HepG2 (cell line): ENCODE results near the gene ZFHX3. TPM values are rescaled to one million over a fixed set of nuclear protein-coding genes. Genes with fewer than 3 reads are reported as not detected.

ENCODE experiments used
- ATAC-seq: fragments of 200-7000 bp; cut with Tn5 transposase; 3 replicates; pipeline ENCODE4 v1.9.1; 2020; ENCODE audit warnings: mild to moderate bottlenecking, moderate library complexity
- BruUV-seq: library from RNA; stranded (reverse); fragments of 400-500 nt; replicated peaks from 2 replicates; lab custom pipeline; 2021; lab: Mats Ljungman, UMichigan
- CTCF ChIA-PET: fragments of 300-600 bp; formaldehyde crosslinking; extraction: SDS; loops from one replicate; lab custom pipeline; 2021; ENCODE audit warnings: low total read pairs, inconsistent platforms, low intra/inter-chr PET ratio; lab: Yijun Ruan, JAX
- POLR2A ChIA-PET: fragments of 350-600 bp; sonication (Branson Sonifier 250); formaldehyde crosslinking; loops from one replicate; lab custom pipeline; 2020; ENCODE audit warnings: antibody characterized with exemption, inconsistent platforms; lab: Yijun Ruan, JAX
- DNase-seq: peaks from one replicate; pipeline ENCODE4 v3.0.0-alpha.2; 2015; ENCODE audit warnings: low spot score
- FAIRE-seq: peaks from 3 replicates; lab custom pipeline; 2011; peaks lifted over from hg19 to GRCh38; lab: Jason Lieb, UNC
- H2AFZ ChIP-seq: one replicate; pipeline ENCODE4 v1.6.1; 2011; ENCODE audit warnings: low read length, inconsistent platforms
- H3K27ac ChIP-seq: fragments of 300-600 bp; 3 replicates; pipeline ENCODE4 v1.8.0; 2011; ENCODE audit warnings: mixed run types, mild to moderate bottlenecking, mixed read lengths, low read length, inconsistent platforms; ENCODE audit not compliant: insufficient read depth; ENCODE audit errors: extremely low read length
- H3K27me3 ChIP-seq, 2 experiments: fragments of 200-600 bp in 1 of 2; 2 replicates in 1 of 2; 3 replicates in 1 of 2; pipeline versions ENCODE4 v1.6.0 to v1.8.0; 2011; ENCODE audit warnings: low read length in 2 of 2, mild to moderate bottlenecking in 2 of 2, moderate library complexity in 2 of 2, inconsistent platforms in 1 of 2; ENCODE audit not compliant: insufficient read depth in 2 of 2, control insufficient read depth in 1 of 2
- H3K36me3 ChIP-seq, 2 experiments: fragments of 200-600 bp in 1 of 2; replicated peaks in 1 of 2; 2 replicates in 1 of 2; 3 replicates in 1 of 2; pipeline versions ENCODE4 v1.5.1 to v1.8.0; 2011; ENCODE audit warnings: low read length in 2 of 2, inconsistent platforms in 1 of 2; ENCODE audit not compliant: insufficient read depth in 2 of 2, control insufficient read depth in 1 of 2
- H3K4me1 ChIP-seq: 2 replicates; pipeline ENCODE4 v1.5.1; 2012; ENCODE audit warnings: low read length, inconsistent platforms; ENCODE audit not compliant: insufficient read depth
- H3K4me2 ChIP-seq: 2 replicates; pipeline ENCODE4 v1.6.0; 2011; ENCODE audit warnings: low read depth, low read length, inconsistent platforms
- H3K4me3 ChIP-seq, 3 experiments: fragments of 200-600 bp in 1 of 3; sonication (generic), shearing (Covaris generic) in 1 of 3; replicated peaks in 1 of 3; 2 replicates each; pipeline ENCODE4 v1.5.1; 2011 to 2016; ENCODE audit warnings: low read length in 3 of 3, inconsistent platforms in 2 of 3, low read depth in 2 of 3, mild to moderate bottlenecking in 2 of 3, control low read depth in 1 of 3, mixed read lengths in 1 of 3; ENCODE audit not compliant: insufficient read depth in 1 of 3
- H3K79me2 ChIP-seq: one replicate; pipeline ENCODE4 v1.6.1; 2011; ENCODE audit warnings: low read length, inconsistent platforms; ENCODE audit not compliant: insufficient read depth
- H3K9ac ChIP-seq: 2 replicates; pipeline ENCODE4 v1.6.0; 2011; ENCODE audit warnings: mild to moderate bottlenecking, low read depth, low read length, inconsistent platforms; ENCODE audit not compliant: insufficient read depth
- H3K9me3 ChIP-seq: 2 replicates; pipeline ENCODE4 v1.5.1; 2012; ENCODE audit warnings: mild to moderate bottlenecking, low read length
- H4K20me1 ChIP-seq: 2 replicates; pipeline ENCODE4 v1.6.0; 2011; ENCODE audit warnings: inconsistent platforms, mild to moderate bottlenecking, low read length, moderate library complexity; ENCODE audit not compliant: insufficient read depth
- ELF3 ChIP-seq: IDR thresholded peaks from 2 replicates; pipeline ENCODE4 v1.6.1; 2016; ENCODE audit warnings: missing genetic modification reagents, missing compliant biosample characterization
- EZH2 ChIP-seq: conservative IDR thresholded peaks from 2 replicates; pipeline ENCODE4 v1.6.1; 2012; ENCODE audit warnings: mild to moderate bottlenecking, low read depth, low read length, moderate library complexity
- GABPB1 ChIP-seq: IDR thresholded peaks from 2 replicates; pipeline ENCODE4 v1.6.1; 2016; ENCODE audit warnings: mild to moderate bottlenecking, missing genetic modification reagents, moderate library complexity, missing compliant biosample characterization
- HHEX ChIP-seq: IDR thresholded peaks from 2 replicates; pipeline ENCODE4 v1.6.1; 2016; ENCODE audit warnings: control low read depth
- XRCC5 ChIP-seq: fragments of 200-400 bp; formaldehyde crosslinking; optimal IDR thresholded peaks from 2 replicates; pipeline ENCODE3; 2017; ENCODE audit warnings: mild to moderate bottlenecking, low read length
- ZBTB38 ChIP-seq: sonication (generic); formaldehyde crosslinking; IDR thresholded peaks from 2 replicates; pipeline ENCODE4 v1.5.1; 2020; ENCODE audit warnings: mild to moderate bottlenecking, missing genetic modification reagents
- ZNF589 ChIP-seq: sonication (generic); formaldehyde crosslinking; conservative IDR thresholded peaks from 2 replicates; pipeline ENCODE4 v1.8.0; 2022; ENCODE audit warnings: mild to moderate bottlenecking, moderate library complexity, missing genetic modification reagents
- WGBS: methylation state at CpG from one replicate; pipeline ENCODE4 v1.1.6; 2017; ENCODE audit warnings: low lambda C conversion rate; 5-methylcytosine and 5-hydroxymethylcytosine counted together
- in situ Hi-C: cut with HindIII; loops from 2 replicates; pipeline ENCODE4 v1.10.0; 2017; ENCODE audit warnings: low pct_unique_long_range_greater_than_20kb; ENCODE audit not compliant: extremely low pct_ligation_motif_present
- intact Hi-C: fragments of 100-400 bp; cut with micrococcal nuclease; formaldehyde crosslinking; loops from one replicate; pipeline ENCODE4 v1.10.0; 2022; ENCODE audit not compliant: unreplicated experiment
- polyA plus RNA-seq, 8 experiments: library from polyadenylated mRNA; depleted of rRNA in 3 of 8; stranded (reverse) in 7 of 8; unstranded in 1 of 8; fragments of >200 nt; fragmentation: Illumina TruSeq in 4 of 8; extraction: Trizol in 4 of 8; gene quantifications; 2 replicates each; pipeline versions ENCODE4 v1.2.1 to v1.2.3, GENCODE V29; 2011 to 2016; ENCODE audit warnings: low read depth in 4 of 8, missing spikeins in 1 of 8, mixed read lengths in 1 of 8; ENCODE audit not compliant: insufficient read depth in 1 of 8
- total RNA-seq, 5 experiments: library from RNA; depleted of rRNA; stranded (reverse); fragments of >200 nt; fragmentation: Illumina TruSeq; extraction: Trizol; gene quantifications; 2 replicates each; pipeline ENCODE4 v1.2.3, GENCODE V29; 2016; ENCODE audit warnings: low read depth in 1 of 5
- TF ChIP-seq, protein P1 (sequence below): sonication (generic); formaldehyde crosslinking; IDR thresholded peaks from 2 replicates; pipeline ENCODE4 v1.8.0; 2022; ENCODE audit warnings: mild to moderate bottlenecking, missing genetic modification reagents
- TF ChIP-seq, protein P2 (sequence below): IDR thresholded peaks from 2 replicates; pipeline ENCODE4 v1.6.1; 2016; ENCODE audit warnings: mild to moderate bottlenecking, missing biosample characterization, missing genetic modification reagents
- TF ChIP-seq, protein P3 (sequence below): IDR thresholded peaks from 2 replicates; pipeline ENCODE4 v1.6.1; 2016; ENCODE audit warnings: missing compliant biosample characterization, missing genetic modification reagents, borderline replicate concordance

Gene ZFHX3
- total and polyA plus RNA-seq, 2 of the 13 experiments (the other 11 are each of a cell fraction or from before 2014, with no cell fraction given), result 5.0 to 6.0 TPM

DNA sequence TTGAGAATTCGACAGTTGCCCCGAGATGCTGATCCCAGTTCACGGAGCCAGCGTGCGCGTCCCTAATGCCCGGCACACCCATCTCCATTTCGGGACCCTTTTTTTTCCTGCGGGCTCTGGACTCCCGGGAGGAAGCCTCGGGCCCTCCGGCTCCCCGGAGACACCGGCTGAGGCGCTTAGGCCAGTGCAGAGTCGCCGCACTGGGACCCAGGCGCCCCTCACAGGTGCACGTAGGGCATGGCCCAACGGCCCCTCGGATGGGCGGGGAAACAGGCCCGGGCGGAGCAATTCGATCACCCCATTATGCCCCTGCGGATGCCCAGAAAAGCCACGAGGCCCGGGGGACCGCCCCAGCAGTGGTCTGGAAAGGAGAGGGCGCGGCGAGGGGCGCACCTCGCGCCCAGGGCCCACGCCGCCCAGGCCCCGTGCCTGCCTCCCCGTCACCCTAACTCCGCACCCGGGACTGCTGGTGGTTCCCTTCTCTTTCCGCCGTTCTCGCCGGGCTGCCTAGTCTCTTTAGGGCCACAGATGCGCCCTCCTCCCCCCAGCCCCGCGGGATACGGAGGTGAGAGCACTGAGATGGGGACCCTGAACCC lies 18.5 kb upstream of the ZFHX3 start:
- Histone ChIP-seq H3K27me3 (peaks cover 0 to 17% of the 10 kb centered on the region in 2 experiments; a peak in 2 of 5 replicates), H3K4me1 (peaks cover 66% of the 10 kb centered on the region), H3K27ac (no peak overlapping the region), H2AFZ (no peak overlapping the region), H3K9me3 (no peaks in the 10 kb centered on the region), H4K20me1 (no peaks in the 10 kb centered on the region), H3K36me3 (no peaks in the 10 kb centered on the region), H3K9ac (no peak overlapping the region), H3K4me3 (peak overlapping the region in 1 of 3 experiments; percentile 56; a peak in 1 of 6 replicates), H3K4me2 (peak overlapping the region; percentile 50; the same call in 1 of the 2 replicates), H3K79me2 (no peaks in the 10 kb centered on the region)
- FAIRE-seq (no peak), ATAC-seq (no peak), DNase-seq (no peak)
- BruUV-seq, result no TSS peak
- POLR2A ChIA-PET, result no interaction called here
- TF ChIP-seq, protein P1, sequence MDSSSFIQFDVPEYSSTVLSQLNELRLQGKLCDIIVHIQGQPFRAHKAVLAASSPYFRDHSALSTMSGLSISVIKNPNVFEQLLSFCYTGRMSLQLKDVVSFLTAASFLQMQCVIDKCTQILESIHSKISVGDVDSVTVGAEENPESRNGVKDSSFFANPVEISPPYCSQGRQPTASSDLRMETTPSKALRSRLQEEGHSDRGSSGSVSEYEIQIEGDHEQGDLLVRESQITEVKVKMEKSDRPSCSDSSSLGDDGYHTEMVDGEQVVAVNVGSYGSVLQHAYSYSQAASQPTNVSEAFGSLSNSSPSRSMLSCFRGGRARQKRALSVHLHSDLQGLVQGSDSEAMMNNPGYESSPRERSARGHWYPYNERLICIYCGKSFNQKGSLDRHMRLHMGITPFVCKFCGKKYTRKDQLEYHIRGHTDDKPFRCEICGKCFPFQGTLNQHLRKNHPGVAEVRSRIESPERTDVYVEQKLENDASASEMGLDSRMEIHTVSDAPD (CRISPR knock-in tag), result no peak
- TF ChIP-seq GABPB1 (CRISPR knock-in tag), result 0 out of 2 replicates have a peak, but pooled peaks have one; percentile 7
- 74% methylated on average over 37 of the region's 49 CpGs for WGBS
- intact Hi-C loops, result no loop called here
- in situ Hi-C loops, result loop anchor here (10.0 kb wide), 1 partner anchor 108 kb away; no protein-coding TSS in a partner anchor
- CTCF ChIA-PET, result no interaction called here

DNA sequence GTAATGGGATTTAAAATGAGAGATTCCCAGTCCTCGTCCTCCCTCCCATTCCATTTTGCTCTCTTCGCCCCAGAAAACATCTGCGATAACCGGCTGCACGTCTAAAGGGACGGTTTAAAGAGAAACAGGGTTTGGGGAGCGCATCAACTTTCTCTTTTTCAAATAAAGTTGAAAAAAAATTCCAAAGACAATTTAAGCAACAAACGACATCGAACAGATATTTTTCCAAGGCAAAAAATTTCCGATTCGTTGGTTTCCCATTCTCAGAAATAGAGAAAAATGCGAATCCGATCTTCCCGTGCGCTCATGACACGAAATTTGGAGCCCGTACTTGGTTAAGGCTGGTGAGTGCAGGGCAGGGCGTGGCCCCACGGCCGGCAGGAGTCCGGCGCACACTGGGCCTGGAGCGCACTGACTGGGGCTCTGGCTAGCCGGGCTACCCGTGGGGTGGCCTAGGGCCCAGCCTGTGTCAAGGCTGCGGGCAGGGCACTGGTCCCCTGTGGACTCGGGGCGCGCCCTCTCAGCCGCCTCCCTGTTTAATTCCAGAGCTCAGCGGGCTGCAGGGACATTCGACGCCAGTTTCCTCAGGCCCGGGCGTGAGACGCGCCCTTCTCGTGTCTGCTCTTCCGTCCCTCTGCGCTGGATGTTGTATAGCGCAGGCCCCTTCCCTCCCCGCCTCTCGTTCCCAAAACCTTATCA lies 17.9 kb upstream of the ZFHX3 start:
- in situ Hi-C loops, result loop anchor here (10.0 kb wide), 1 partner anchor 109 kb away; no protein-coding TSS in a partner anchor
- H3K27me3 ChIP-seq, result peaks cover 0 to 17% of the 10 kb centered on the region in 2 experiments; a peak in 2 of 5 replicates
- H3K79me2 ChIP-seq, result no peaks in the 10 kb centered on the region
- ChIA-PET POLR2A (no interaction called here), CTCF (no interaction called here)
- H3K27ac ChIP-seq, result no peak overlapping the region
- no peaks in the 10 kb centered on the region for H4K20me1 ChIP-seq
- H3K36me3 ChIP-seq, result no peaks in the 10 kb centered on the region
- DNase-seq (no peak), FAIRE-seq (no peak), ATAC-seq (peak; percentile 44)
- no peaks in the 10 kb centered on the region for H3K9me3 ChIP-seq
- WGBS, result 58% methylated on average over 42 of the region's 43 CpGs
- H3K4me3 ChIP-seq, result peak overlapping the region in 2 of 3 experiments; percentile 9 to 56; a peak in 3 of 6 replicates
- no peak overlapping the region for H3K9ac ChIP-seq
- H2AFZ ChIP-seq, result no peak overlapping the region
- H3K4me2 ChIP-seq, result peak overlapping the region; percentile 50
- intact Hi-C loops, result no loop called here
- no TSS peak for BruUV-seq
- H3K4me1 ChIP-seq, result peaks cover 66% of the 10 kb centered on the region
- TF ChIP-seq XRCC5 (peak; percentile 4), ELF3 (CRISPR knock-in tag) (no peak), EZH2 (no peak), ZNF589 (CRISPR knock-in tag) (no peak), HHEX (no peak), ZBTB38 (CRISPR knock-in tag) (peak; percentile 42; the same call in 1 of the 2 replicates)
- TF ChIP-seq, protein P2, sequence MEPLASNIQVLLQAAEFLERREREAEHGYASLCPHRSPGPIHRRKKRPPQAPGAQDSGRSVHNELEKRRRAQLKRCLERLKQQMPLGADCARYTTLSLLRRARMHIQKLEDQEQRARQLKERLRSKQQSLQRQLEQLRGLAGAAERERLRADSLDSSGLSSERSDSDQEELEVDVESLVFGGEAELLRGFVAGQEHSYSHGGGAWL (CRISPR knock-in tag), result no peak
- TF ChIP-seq, protein P3, sequence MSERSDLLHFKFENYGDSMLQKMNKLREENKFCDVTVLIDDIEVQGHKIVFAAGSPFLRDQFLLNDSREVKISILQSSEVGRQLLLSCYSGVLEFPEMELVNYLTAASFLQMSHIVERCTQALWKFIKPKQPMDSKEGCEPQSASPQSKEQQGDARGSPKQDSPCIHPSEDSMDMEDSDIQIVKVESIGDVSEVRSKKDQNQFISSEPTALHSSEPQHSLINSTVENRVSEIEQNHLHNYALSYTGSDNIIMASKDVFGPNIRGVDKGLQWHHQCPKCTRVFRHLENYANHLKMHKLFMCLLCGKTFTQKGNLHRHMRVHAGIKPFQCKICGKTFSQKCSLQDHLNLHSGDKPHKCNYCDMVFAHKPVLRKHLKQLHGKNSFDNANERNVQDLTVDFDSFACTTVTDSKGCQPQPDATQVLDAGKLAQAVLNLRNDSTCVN, result no peak
